Neural progenitor cell (in vitro differentiated cells): ENCODE data around the gene FOXA1. TPM values are rescaled to one million over a fixed set of nuclear protein-coding genes. Genes with fewer than 3 reads are reported as not detected.

Experiments
- DNase-seq: peaks from one replicate; pipeline ENCODE4 v3.0.0-alpha.2; 2016; ENCODE audit warnings: low spot score
- H2AFZ ChIP-seq: fragments of 200-600 bp; sonication (generic); replicated peaks from 2 replicates; pipeline ENCODE4 v1.6.1; 2016; ENCODE audit warnings: antibody characterized with exemption
- H3F3A ChIP-seq: fragments of 200-600 bp; sonication (generic); 2 replicates; pipeline ENCODE4 v1.6.1; 2016; ENCODE audit warnings: antibody characterized with exemption, low read depth
- H3K27ac ChIP-seq: fragments of 200-600 bp; sonication (generic); 2 replicates; pipeline ENCODE4 v1.5.1; 2016; ENCODE audit warnings: mild to moderate bottlenecking
- H3K27me3 ChIP-seq: fragments of 200-600 bp; sonication (generic); 2 replicates; pipeline ENCODE4 v1.6.1; 2016; ENCODE audit warnings: mild to moderate bottlenecking, moderate library complexity
- H3K36me3 ChIP-seq: fragments of 200-600 bp; sonication (generic); 2 replicates; pipeline ENCODE4 v1.5.1; 2016
- H3K4me1 ChIP-seq: fragments of 200-600 bp; sonication (generic); 2 replicates; pipeline ENCODE4 v1.6.1; 2016; ENCODE audit warnings: mixed run types
- H3K4me2 ChIP-seq: fragments of 200-600 bp; sonication (generic); 2 replicates; pipeline ENCODE4 v1.6.1; 2016
- H3K4me3 ChIP-seq: fragments of 200-600 bp; sonication (generic); 2 replicates; pipeline ENCODE4 v1.5.1; 2016
- H3K79me2 ChIP-seq: fragments of 200-600 bp; sonication (generic); 2 replicates; pipeline ENCODE4 v1.6.1; 2016; ENCODE audit warnings: low read depth
- H3K9ac ChIP-seq: fragments of 200-600 bp; sonication (generic); 2 replicates; pipeline ENCODE4 v1.6.1; 2016
- H3K9me3 ChIP-seq: fragments of 200-600 bp; sonication (generic); 2 replicates; pipeline ENCODE4 v1.5.1; 2016; ENCODE audit warnings: low read depth
- H4K20me1 ChIP-seq: fragments of 200-600 bp; sonication (generic); 2 replicates; pipeline ENCODE4 v1.6.1; 2016; ENCODE audit warnings: low read depth
- H3K27ac Mint-ChIP-seq: 3 replicates; pipeline ENCODE4 v1.8.0; 2021; ENCODE audit warnings: mixed read lengths
- H3K27me3 Mint-ChIP-seq: 2 replicates; pipeline ENCODE4 v1.8.0; 2022; ENCODE audit warnings: low read depth, mild to moderate bottlenecking, inconsistent platforms, moderate library complexity, mixed read lengths; ENCODE audit not compliant: insufficient read depth
- H3K36me3 Mint-ChIP-seq: 3 replicates; pipeline ENCODE4 v1.8.0; 2021; ENCODE audit warnings: mixed read lengths
- H3K4me1 Mint-ChIP-seq: 3 replicates; pipeline ENCODE4 v1.8.0; 2021; ENCODE audit warnings: mixed read lengths
- H3K4me3 Mint-ChIP-seq: 3 replicates; pipeline ENCODE4 v1.8.0; 2021; ENCODE audit warnings: mild to moderate bottlenecking, moderate library complexity, mixed read lengths
- H3K9me3 Mint-ChIP-seq: 3 replicates; pipeline ENCODE4 v1.8.0; 2020; ENCODE audit warnings: mixed read lengths
- EZH2 ChIP-seq: fragments of 200-600 bp; sonication (generic); IDR thresholded peaks from 2 replicates; pipeline ENCODE4 v1.6.1; 2017; ENCODE audit warnings: antibody characterized with exemption, mild to moderate bottlenecking, moderate library complexity
- EZH2phosphoT487 ChIP-seq: fragments of 200-600 bp; sonication (generic); IDR thresholded peaks from 2 replicates; pipeline ENCODE4 v1.6.1; 2017; ENCODE audit warnings: antibody characterized with exemption
- total RNA-seq: library from RNA; depleted of rRNA; stranded (reverse); fragments of >200 nt; gene quantifications from 2 replicates; pipeline ENCODE4 v1.2.3, GENCODE V29; 2015; ENCODE audit warnings: low replicate concordance
- TF ChIP-seq, protein P1 (sequence below): fragments of 200-600 bp; sonication (generic); IDR thresholded peaks from 2 replicates; pipeline ENCODE4 v1.5.1; 2017; ENCODE audit warnings: antibody characterized with exemption, mild to moderate bottlenecking

FOXA1 gene
- total RNA-seq, 1 donor from 2014 or later, result 0.06 TPM

DNA sequence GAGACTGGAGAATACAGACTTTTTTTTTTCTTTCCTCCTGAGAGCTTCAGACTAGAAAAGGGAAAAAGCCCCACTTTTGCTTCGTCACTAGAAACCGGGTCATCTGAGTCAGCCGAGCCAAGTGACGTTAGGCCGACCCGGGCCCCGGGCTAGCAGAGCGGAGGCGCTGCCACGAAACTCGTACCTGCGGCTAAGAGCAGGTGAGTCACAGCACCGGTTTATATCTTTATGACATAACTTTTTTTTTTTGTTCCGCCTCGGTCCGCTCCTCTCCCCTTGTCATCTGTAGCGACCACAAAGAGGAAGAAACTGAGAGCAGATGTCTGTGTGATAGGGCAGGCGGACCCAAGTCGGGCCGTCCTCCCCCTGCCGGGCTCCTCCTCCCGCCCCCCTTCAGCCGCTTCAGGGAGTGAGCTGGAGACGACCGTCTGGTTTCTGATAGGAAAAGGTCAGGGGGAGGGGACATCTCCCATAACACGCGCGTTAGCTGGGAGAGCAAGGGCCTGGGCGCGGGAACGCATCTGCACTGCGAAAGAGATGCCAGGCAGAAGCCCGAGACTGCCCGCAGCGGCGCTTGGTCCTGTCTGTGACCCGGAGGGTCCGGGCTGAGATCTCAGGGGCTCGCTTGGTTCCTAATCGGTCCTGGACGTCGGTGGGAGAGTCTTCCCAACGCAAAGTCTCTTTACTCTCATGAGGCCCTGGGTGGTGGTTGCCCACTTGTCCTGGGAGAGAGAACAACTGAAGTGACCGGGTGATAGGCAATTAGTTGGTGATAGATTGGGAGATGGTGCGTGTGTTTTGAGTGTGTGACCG is 966 bp upstream of the FOXA1 start:
- H3F3A ChIP-seq, result peaks cover 63% of the 10 kb centered on the region
- peaks cover 82% of the 10 kb centered on the region for H3K27me3 Mint-ChIP-seq
- H2AFZ ChIP-seq, result no peak overlapping the region
- peaks cover 28% of the 10 kb centered on the region for H3K4me1 ChIP-seq
- H3K27ac Mint-ChIP-seq, result no peak overlapping the region
- H3K27ac ChIP-seq, result no peak overlapping the region
- no peaks in the 10 kb centered on the region for H3K36me3 Mint-ChIP-seq
- H3K4me1 Mint-ChIP-seq, result peaks cover 49% of the 10 kb centered on the region
- H3K4me3 ChIP-seq, result peak overlapping the region; percentile 50
- no peaks in the 10 kb centered on the region for H3K79me2 ChIP-seq
- DNase-seq, result peak; percentile 71
- H3K9ac ChIP-seq, result no peak overlapping the region
- peaks cover 100% of the 10 kb centered on the region for H3K27me3 ChIP-seq
- peak overlapping the region; percentile 82 for H3K4me3 Mint-ChIP-seq
- H4K20me1 ChIP-seq, result peaks cover 72% of the 10 kb centered on the region
- TF ChIP-seq EZH2phosphoT487 (peak; percentile 91), EZH2 (peak; percentile 98)
- TF ChIP-seq, protein P1, sequence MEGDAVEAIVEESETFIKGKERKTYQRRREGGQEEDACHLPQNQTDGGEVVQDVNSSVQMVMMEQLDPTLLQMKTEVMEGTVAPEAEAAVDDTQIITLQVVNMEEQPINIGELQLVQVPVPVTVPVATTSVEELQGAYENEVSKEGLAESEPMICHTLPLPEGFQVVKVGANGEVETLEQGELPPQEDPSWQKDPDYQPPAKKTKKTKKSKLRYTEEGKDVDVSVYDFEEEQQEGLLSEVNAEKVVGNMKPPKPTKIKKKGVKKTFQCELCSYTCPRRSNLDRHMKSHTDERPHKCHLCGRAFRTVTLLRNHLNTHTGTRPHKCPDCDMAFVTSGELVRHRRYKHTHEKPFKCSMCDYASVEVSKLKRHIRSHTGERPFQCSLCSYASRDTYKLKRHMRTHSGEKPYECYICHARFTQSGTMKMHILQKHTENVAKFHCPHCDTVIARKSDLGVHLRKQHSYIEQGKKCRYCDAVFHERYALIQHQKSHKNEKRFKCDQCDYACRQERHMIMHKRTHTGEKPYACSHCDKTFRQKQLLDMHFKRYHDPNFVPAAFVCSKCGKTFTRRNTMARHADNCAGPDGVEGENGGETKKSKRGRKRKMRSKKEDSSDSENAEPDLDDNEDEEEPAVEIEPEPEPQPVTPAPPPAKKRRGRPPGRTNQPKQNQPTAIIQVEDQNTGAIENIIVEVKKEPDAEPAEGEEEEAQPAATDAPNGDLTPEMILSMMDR, result no peak
- H3K9me3 ChIP-seq, result no peaks in the 10 kb centered on the region
- H3K36me3 ChIP-seq, result no peaks in the 10 kb centered on the region
- H3K9me3 Mint-ChIP-seq, result no peaks in the 10 kb centered on the region
- peak overlapping the region; percentile 75 for H3K4me2 ChIP-seq

DNA sequence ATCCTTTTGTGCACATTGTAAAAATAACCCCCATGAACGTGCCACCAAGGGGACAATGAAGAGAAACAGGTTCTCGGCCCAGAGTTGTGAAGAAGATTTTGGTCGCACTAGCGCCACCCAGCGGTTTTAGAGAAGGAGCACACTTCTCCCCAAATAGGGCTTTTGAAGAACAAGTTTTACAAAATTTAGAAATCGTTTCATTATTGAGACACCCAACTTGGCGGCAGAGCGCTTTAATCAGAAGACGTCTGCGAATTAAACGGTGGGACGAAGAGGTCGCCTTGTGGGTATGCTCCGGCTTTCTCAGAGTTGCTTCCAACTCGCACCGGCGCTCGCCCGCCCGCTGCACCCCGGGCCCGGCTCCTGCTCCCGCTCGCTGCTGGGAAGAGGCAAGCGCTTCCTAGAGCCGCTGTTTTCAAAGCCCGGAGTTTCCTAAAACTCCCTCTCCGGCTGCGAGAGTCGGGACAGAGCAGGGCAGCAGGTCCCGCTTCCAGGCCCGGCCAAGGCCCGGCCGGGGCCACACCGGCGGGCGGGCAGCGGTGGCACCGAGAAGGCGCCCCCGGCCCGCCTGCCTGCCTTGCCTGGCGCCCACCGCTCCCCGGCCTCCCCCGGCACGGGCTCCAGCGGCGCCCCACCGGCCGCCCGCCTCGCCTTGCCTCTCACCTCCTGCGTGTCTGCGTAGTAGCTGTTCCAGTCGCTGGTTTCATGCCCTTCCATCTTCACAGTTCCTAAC is 645 bp downstream of the FOXA1 start:
- Mint-ChIP-seq H3K4me1 (peaks cover 48% of the 10 kb centered on the region), H3K4me3 (peak overlapping the region; percentile 86), H3K9me3 (no peaks in the 10 kb centered on the region), H3K27me3 (peaks cover 81% of the 10 kb centered on the region), H3K27ac (no peak overlapping the region), H3K36me3 (no peaks in the 10 kb centered on the region)
- TF ChIP-seq EZH2phosphoT487 (peak; percentile 52), EZH2 (peak; percentile 69)
- TF ChIP-seq, protein P1, result peak; percentile 97
- peak overlapping the region; percentile 50 for H3K4me3 ChIP-seq
- H3F3A ChIP-seq, result peaks cover 69% of the 10 kb centered on the region
- no peak overlapping the region for H3K9ac ChIP-seq
- peak overlapping the region; percentile 59 for H2AFZ ChIP-seq
- H3K27me3 ChIP-seq, result peaks cover 100% of the 10 kb centered on the region
- H3K27ac ChIP-seq, result no peak overlapping the region
- peaks cover 82% of the 10 kb centered on the region for H4K20me1 ChIP-seq
- H3K36me3 ChIP-seq, result no peaks in the 10 kb centered on the region
- no peaks in the 10 kb centered on the region for H3K79me2 ChIP-seq
- peak; percentile 91 for DNase-seq
- no peaks in the 10 kb centered on the region for H3K9me3 ChIP-seq
- H3K4me1 ChIP-seq, result peaks cover 19% of the 10 kb centered on the region
- H3K4me2 ChIP-seq, result peak overlapping the region; percentile 73

- no peaks in the 10 kb centered on the region for H3K36me3 Mint-ChIP-seq
- H3K27me3 ChIP-seq, result peaks cover 100% of the 10 kb centered on the region
- H3K4me3 Mint-ChIP-seq, result peak overlapping the region; percentile 86
- no peak overlapping the region for H3K4me3 ChIP-seq
- no peaks in the 10 kb centered on the region for H3K79me2 ChIP-seq
- H3K9ac ChIP-seq, result no peak overlapping the region
- peaks cover 24% of the 10 kb centered on the region for H3K4me1 ChIP-seq
- H4K20me1 ChIP-seq, result peaks cover 84% of the 10 kb centered on the region
- no peak for TF ChIP-seq EZH2
- TF ChIP-seq, protein P1, result no peak
- no peak for TF ChIP-seq EZH2phosphoT487
- peaks cover 49% of the 10 kb centered on the region for H3K4me1 Mint-ChIP-seq
- no peak for DNase-seq
- H3F3A ChIP-seq, result peaks cover 69% of the 10 kb centered on the region
- H3K9me3 ChIP-seq, result no peaks in the 10 kb centered on the region
- H3K9me3 Mint-ChIP-seq, result no peaks in the 10 kb centered on the region
- H3K4me2 ChIP-seq, result peak overlapping the region; percentile 73
- H3K27ac Mint-ChIP-seq, result no peak overlapping the region
- no peak overlapping the region for H3K27ac ChIP-seq
- H2AFZ ChIP-seq, result no peak overlapping the region
- H3K36me3 ChIP-seq, result no peaks in the 10 kb centered on the region
- peaks cover 82% of the 10 kb centered on the region for H3K27me3 Mint-ChIP-seq
These were observed 1.4 kb downstream of the FOXA1 start for GRCh38 chr14:37593511-37594237.
